ENCODE measurements around the gene LYPD5. TPM values are rescaled to one million over a fixed set of nuclear protein-coding genes. Genes with fewer than 3 reads are reported as not detected.

Gene LYPD5
- polyA plus RNA-seq, 4 donors = 0.35 to 2.3 (median 1.1) TPM; not detected in 1

GRCh38 chr19:43784241-43784980 lies 17.8 kb downstream of the LYPD5 start:
- 33 to 50% (median 37%) methylated on average over 4 of the region's 4 CpGs for WGBS, 3 donors
- Histone ChIP-seq H3K9me3 (ENCODE audit: control insufficient read depth in 2 of 2, insufficient read depth in 1 of 2, low read depth in 1 of 2, low read length in 1 of 2) (no peaks in the 10 kb centered on the region), H3K4me3 (ENCODE audit: low read depth in 1 of 3, low read length in 3 of 3) (no peak overlapping the region), H3K27ac (ENCODE audit: low read depth in 1 of 3, low read length in 2 of 3) (peak overlapping the region in 1 of 3 donors; percentile 17), H3K4me1 (ENCODE audit: control insufficient read depth in 3 of 3, insufficient read depth in 2 of 3, low read depth in 1 of 3, low read length in 2 of 3) (peaks cover 0 to 19% (median 2%) of the 10 kb centered on the region in 3 donors), H3K27me3 (ENCODE audit: control insufficient read depth in 3 of 3, insufficient read depth in 3 of 3, low read length in 3 of 3) (no peaks in the 10 kb centered on the region), H3K36me3 (ENCODE audit: control insufficient read depth in 3 of 3, insufficient read depth in 2 of 3, low read depth in 1 of 3, low read length in 3 of 3) (no peaks in the 10 kb centered on the region)
- DNase-seq = peak in 1 of 2 donors; percentile 16
- no peak for FAIRE-seq

DNA sequence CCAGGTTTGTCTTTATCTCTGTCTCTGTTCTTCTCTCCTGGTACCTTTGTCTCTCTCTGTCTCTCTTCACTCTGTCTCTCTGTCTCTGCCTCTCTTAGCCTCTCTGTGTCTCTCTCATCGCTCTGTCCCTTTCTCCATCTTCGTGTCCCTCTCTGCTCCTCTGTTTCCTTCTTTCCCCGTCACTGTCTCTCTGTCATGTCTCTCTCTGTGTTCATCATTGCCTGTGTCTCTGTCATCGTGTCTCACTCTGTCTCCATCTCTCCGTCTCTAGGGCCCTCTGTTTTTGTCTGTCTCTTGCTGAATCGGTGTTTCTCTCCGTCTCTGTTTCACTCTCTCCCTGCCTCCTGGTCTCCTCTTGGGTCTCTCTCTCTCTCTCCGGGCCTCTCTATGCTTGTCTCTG lies 18.6 kb downstream of the LYPD5 start:
- FAIRE-seq = no peak
- H3K4me1 ChIP-seq (ENCODE audit: control insufficient read depth in 3 of 3, insufficient read depth in 2 of 3, low read depth in 1 of 3, low read length in 2 of 3) = peaks cover 0 to 19% (median 2%) of the 10 kb centered on the region in 3 donors

GRCh38 chr19:43782689-43783231 lies 19.5 kb downstream of the LYPD5 start:
- FAIRE-seq (no peak), DNase-seq (peak in 1 of 2 donors; percentile 26)
- 23 to 70% (median 41%) methylated on average over 24 of the region's 24 CpGs for WGBS, 3 donors
- peaks cover 0 to 19% (median 2%) of the 10 kb centered on the region in 3 donors for H3K4me1 ChIP-seq (ENCODE audit: control insufficient read depth in 3 of 3, insufficient read depth in 2 of 3, low read depth in 1 of 3, low read length in 2 of 3)
- no peak overlapping the region for H3K4me3 ChIP-seq (ENCODE audit: low read depth in 1 of 3, low read length in 3 of 3)
- H3K9me3 ChIP-seq (ENCODE audit: control insufficient read depth in 2 of 2, insufficient read depth in 1 of 2, low read depth in 1 of 2, low read length in 1 of 2) = no peaks in the 10 kb centered on the region
- H3K27ac ChIP-seq (ENCODE audit: low read depth in 1 of 3, low read length in 2 of 3) = no peak overlapping the region
- no peaks in the 10 kb centered on the region for H3K36me3 ChIP-seq (ENCODE audit: control insufficient read depth in 3 of 3, insufficient read depth in 2 of 3, low read depth in 1 of 3, low read length in 3 of 3)
- H3K27me3 ChIP-seq (ENCODE audit: control insufficient read depth in 3 of 3, insufficient read depth in 3 of 3, low read length in 3 of 3) = no peaks in the 10 kb centered on the region

More for the DNA sequence above, 18.6 kb downstream of the LYPD5 start:
- H3K27me3 ChIP-seq (ENCODE audit: control insufficient read depth in 3 of 3, insufficient read depth in 3 of 3, low read length in 3 of 3) = no peaks in the 10 kb centered on the region
- no peaks in the 10 kb centered on the region for H3K9me3 ChIP-seq (ENCODE audit: control insufficient read depth in 2 of 2, insufficient read depth in 1 of 2, low read depth in 1 of 2, low read length in 1 of 2)
- 85 to 88% (median 86%) methylated on average over 8 of the region's 8 CpGs for WGBS, 3 donors
- H3K36me3 ChIP-seq (ENCODE audit: control insufficient read depth in 3 of 3, insufficient read depth in 2 of 3, low read depth in 1 of 3, low read length in 3 of 3) = no peaks in the 10 kb centered on the region
- no peak overlapping the region for H3K27ac ChIP-seq (ENCODE audit: low read depth in 1 of 3, low read length in 2 of 3)
- DNase-seq = no peak
- H3K4me3 ChIP-seq (ENCODE audit: low read depth in 1 of 3, low read length in 3 of 3) = no peak overlapping the region

DNA sequence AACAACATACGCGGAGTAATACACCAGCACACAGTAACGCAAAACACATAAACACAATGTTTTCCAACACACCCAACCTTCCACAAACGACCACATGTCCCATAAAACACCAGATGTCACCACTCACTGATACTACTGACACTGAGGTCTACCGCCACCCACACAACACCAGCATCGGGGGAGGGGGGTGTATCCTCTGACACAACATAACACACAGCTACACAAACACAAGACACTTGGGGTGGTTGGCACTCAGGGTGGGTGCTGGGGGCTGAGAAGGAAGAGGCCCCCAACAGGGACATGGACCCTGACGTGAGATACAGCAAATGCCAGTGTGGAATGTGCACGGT lies 20.0 kb downstream of the LYPD5 start:
- Histone ChIP-seq H3K36me3 (ENCODE audit: control insufficient read depth in 3 of 3, insufficient read depth in 2 of 3, low read depth in 1 of 3, low read length in 3 of 3) (no peaks in the 10 kb centered on the region), H3K9me3 (ENCODE audit: control insufficient read depth in 2 of 2, insufficient read depth in 1 of 2, low read depth in 1 of 2, low read length in 1 of 2) (no peaks in the 10 kb centered on the region), H3K4me1 (ENCODE audit: control insufficient read depth in 3 of 3, insufficient read depth in 2 of 3, low read depth in 1 of 3, low read length in 2 of 3) (peaks cover 0 to 24% (median 2%) of the 10 kb centered on the region in 3 donors), H3K4me3 (ENCODE audit: low read depth in 1 of 3, low read length in 3 of 3) (no peak overlapping the region), H3K27ac (ENCODE audit: low read depth in 1 of 3, low read length in 2 of 3) (no peak overlapping the region), H3K27me3 (ENCODE audit: control insufficient read depth in 3 of 3, insufficient read depth in 3 of 3, low read length in 3 of 3) (no peaks in the 10 kb centered on the region)
- no peak for DNase-seq
- FAIRE-seq = no peak
- WGBS, 3 donors = 50 to 58% (median 52%) methylated on average over 8 of the region's 8 CpGs

- H3K4me3 ChIP-seq (ENCODE audit: low read depth in 1 of 3, low read length in 3 of 3) = no peak overlapping the region
- peaks cover 0 to 24% (median 2%) of the 10 kb centered on the region in 3 donors for H3K4me1 ChIP-seq (ENCODE audit: control insufficient read depth in 3 of 3, insufficient read depth in 2 of 3, low read depth in 1 of 3, low read length in 2 of 3)
- WGBS, 3 donors = 72 to 83% (median 74%) methylated on average over 14 of the region's 14 CpGs
- H3K27ac ChIP-seq (ENCODE audit: low read depth in 1 of 3, low read length in 2 of 3) = no peak overlapping the region
- H3K27me3 ChIP-seq (ENCODE audit: control insufficient read depth in 3 of 3, insufficient read depth in 3 of 3, low read length in 3 of 3) = no peaks in the 10 kb centered on the region
- DNase-seq (no peak), FAIRE-seq (no peak)
- no peaks in the 10 kb centered on the region for H3K9me3 ChIP-seq (ENCODE audit: control insufficient read depth in 2 of 2, insufficient read depth in 1 of 2, low read depth in 1 of 2, low read length in 1 of 2)
- no peaks in the 10 kb centered on the region for H3K36me3 ChIP-seq (ENCODE audit: control insufficient read depth in 3 of 3, insufficient read depth in 2 of 3, low read depth in 1 of 3, low read length in 3 of 3)
Observed at GRCh38 chr19:43781630-43782310, 20.5 kb downstream of the LYPD5 start.

DNA sequence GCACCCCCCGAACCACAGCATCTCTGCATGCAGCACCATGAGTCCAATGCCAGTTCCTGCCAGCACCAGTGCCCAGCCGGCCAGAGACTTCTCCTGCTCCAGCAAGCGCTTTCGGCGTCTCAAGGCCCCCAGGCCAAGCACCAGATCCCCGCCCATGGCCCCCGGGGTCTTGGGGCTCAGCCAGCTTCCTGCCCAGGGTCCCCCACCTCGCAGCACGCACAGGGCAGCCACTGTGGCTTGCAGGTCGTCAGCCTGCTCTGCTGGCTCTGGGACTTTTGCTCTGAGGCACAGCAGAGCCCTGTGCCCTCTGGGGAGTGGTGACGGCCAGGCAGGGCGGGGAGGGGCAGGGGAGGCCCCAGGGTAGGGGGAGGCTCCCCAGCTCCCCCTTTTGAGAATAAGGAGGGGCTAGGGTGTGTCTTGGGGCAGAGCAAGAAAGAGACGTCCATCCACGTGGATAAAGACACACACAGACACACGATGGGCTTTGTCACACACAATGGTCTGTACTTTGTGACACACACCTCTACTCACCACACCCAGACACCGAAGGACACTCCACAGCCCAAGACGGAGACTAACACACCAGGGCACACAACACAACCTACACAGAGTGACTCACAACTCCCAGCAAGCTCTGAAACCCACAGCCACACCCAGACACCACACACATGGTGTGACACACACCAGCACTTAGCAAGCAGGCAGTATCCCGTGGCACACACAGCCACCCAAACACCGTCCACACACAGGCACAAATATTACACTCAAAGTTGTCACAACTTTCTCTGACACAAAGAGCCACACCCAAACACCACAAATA lies 21.3 kb downstream of the LYPD5 start, which contains the start of gene KCNN4:
KCNN4 (minus strand) TSS at position 268 of the 820 bp plus-strand sequence; CDS start at position 156, 112 bp downstream.
- peak within 1 kb of the TSS in 2 of 3 donors; percentile 24 to 38 for H3K4me3 ChIP-seq (ENCODE audit: low read depth in 1 of 3, low read length in 3 of 3)
- peak within 1 kb of the TSS in 1 of 3 donors; percentile 15 for H3K27ac ChIP-seq (ENCODE audit: low read depth in 1 of 3, low read length in 2 of 3)
- H3K9me3 ChIP-seq (ENCODE audit: control insufficient read depth in 2 of 2, insufficient read depth in 1 of 2, low read depth in 1 of 2, low read length in 1 of 2) = no peaks in the 10 kb centered on the region
- FAIRE-seq (no peak), DNase-seq (peak; percentile 59 to 61)
- H3K36me3 ChIP-seq (ENCODE audit: control insufficient read depth in 3 of 3, insufficient read depth in 2 of 3, low read depth in 1 of 3, low read length in 3 of 3) = no peaks in the 10 kb centered on the region
- no peaks in the 10 kb centered on the region for H3K27me3 ChIP-seq (ENCODE audit: control insufficient read depth in 3 of 3, insufficient read depth in 3 of 3, low read length in 3 of 3)
- WGBS, 3 donors = 7 to 22% (median 20%) methylated on average over 17 to 19 of the region's 19 CpGs
- H3K4me1 ChIP-seq (ENCODE audit: control insufficient read depth in 3 of 3, insufficient read depth in 2 of 3, low read depth in 1 of 3, low read length in 2 of 3) = peaks cover 0 to 24% (median 2%) of the 10 kb centered on the region in 3 donors

DNA sequence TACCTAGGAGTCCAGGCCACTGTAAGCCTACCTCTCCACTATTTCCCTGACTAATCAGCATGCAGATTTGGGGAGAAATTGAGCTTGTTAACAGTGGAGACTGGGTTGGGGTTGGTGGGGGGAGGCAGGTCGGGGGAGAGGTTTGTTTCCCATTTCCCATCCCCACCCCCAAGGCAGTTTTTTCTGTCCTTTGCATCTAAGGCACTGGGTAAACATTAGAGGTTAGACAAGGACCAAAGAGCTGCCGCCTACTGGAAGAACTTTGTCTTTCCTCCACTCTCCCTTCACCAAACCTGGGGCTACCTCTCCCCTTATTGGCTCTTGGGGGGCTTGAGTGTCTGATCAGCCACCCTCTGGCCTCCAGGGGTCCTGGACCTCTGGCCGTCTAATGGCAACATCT lies 22.4 kb downstream of the LYPD5 start:
- no peak overlapping the region for H3K27ac ChIP-seq (ENCODE audit: low read depth in 1 of 3, low read length in 2 of 3)
- WGBS, 3 donors = 15 to 37% (median 25%) methylated on average over 3 of the region's 3 CpGs
- no peaks in the 10 kb centered on the region for H3K36me3 ChIP-seq (ENCODE audit: control insufficient read depth in 3 of 3, insufficient read depth in 2 of 3, low read depth in 1 of 3, low read length in 3 of 3)
- FAIRE-seq = no peak
- peak in 1 of 2 donors; percentile 21 for DNase-seq
- no peaks in the 10 kb centered on the region for H3K9me3 ChIP-seq (ENCODE audit: control insufficient read depth in 2 of 2, insufficient read depth in 1 of 2, low read depth in 1 of 2, low read length in 1 of 2)
- no peaks in the 10 kb centered on the region for H3K27me3 ChIP-seq (ENCODE audit: control insufficient read depth in 3 of 3, insufficient read depth in 3 of 3, low read length in 3 of 3)
- H3K4me3 ChIP-seq (ENCODE audit: low read depth in 1 of 3, low read length in 3 of 3) = peak overlapping the region in 1 of 3 donors; percentile 38
- H3K4me1 ChIP-seq (ENCODE audit: control insufficient read depth in 3 of 3, insufficient read depth in 2 of 3, low read depth in 1 of 3, low read length in 2 of 3) = peaks cover 0 to 31% (median 0%) of the 10 kb centered on the region in 3 donors

Measured in small intestine (tissue), 7 donors.